ENCODE measurements around the gene PLXDC2.
A peak's percentile ranks its signal among the peaks of the same experiment; 100 is the strongest.

Gene PLXDC2

DNA sequence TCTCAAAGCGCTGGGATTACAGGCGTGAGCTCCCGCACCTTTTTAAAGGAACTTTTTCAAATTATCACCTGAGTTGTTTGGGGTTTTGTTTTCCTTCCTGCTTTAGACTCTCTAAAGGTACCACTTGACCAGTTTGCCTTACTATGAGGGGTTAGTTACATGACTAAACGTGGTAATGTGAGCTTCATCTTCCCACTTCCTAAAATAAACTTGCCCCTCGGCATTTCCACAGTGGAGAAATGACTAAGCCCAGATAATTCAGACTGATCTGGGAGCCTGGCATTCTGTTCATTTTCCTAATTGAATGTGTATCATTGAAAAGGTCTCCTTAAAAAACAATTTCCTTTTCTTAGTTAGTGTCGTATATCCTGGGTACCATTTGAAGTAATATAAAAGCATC lies 163.4 kb downstream of the PLXDC2 start:
- no peak overlapping the region for H2BK15ac ChIP-seq (replicated peaks; ENCODE audit: low read depth)
- no peaks in the 10 kb centered on the region for H3K27me3 ChIP-seq (ENCODE audit: insufficient read depth, low read length, poor library complexity)
- H3K79me1 ChIP-seq (ENCODE audit: low read length): peaks cover 2% of the 10 kb centered on the region
- H3K4ac ChIP-seq (ENCODE audit: low read depth, low read length): no peak overlapping the region
- H3K36me3 ChIP-seq (ENCODE audit: control insufficient read depth, insufficient read depth, low read length): no peaks in the 10 kb centered on the region
- no peak overlapping the region for H3K23ac ChIP-seq (ENCODE audit: low read length)
- H4K5ac ChIP-seq (ENCODE audit: low read length): no peak overlapping the region
- no peak overlapping the region for H2AK5ac ChIP-seq (ENCODE audit: low read length)
- WGBS (ENCODE audit: extremely low coverage, insufficient coverage, low lambda C conversion rate): no CpG with 5 or more reads among the region's 6 CpGs
- peak overlapping the region; percentile 65 for H4K8ac ChIP-seq (ENCODE audit: low read depth, low read length)
- H2BK120ac ChIP-seq (ENCODE audit: low read depth, low read length): no peak overlapping the region
- H3K4me1 ChIP-seq (ENCODE audit: control insufficient read depth, low read depth, low read length): no peaks in the 10 kb centered on the region
- H3K18ac ChIP-seq (ENCODE audit: low read length): no peak overlapping the region
- no peak overlapping the region for H2BK5ac ChIP-seq (ENCODE audit: low read length)
- H3K79me2 ChIP-seq (ENCODE audit: control insufficient read depth, insufficient read depth, low read length): peaks cover 5% of the 10 kb centered on the region
- H3K9ac ChIP-seq (ENCODE audit: low read length): no peak overlapping the region
- no peak overlapping the region for H3K27ac ChIP-seq (ENCODE audit: low read depth, low read length)
- H3K56ac ChIP-seq (ENCODE audit: low read length): no peak overlapping the region
- no peak overlapping the region for H3K4me2 ChIP-seq (ENCODE audit: low read length)
- H3K4me3 ChIP-seq (ENCODE audit: low read length): no peak overlapping the region
- no peak for DNase-seq

DNA sequence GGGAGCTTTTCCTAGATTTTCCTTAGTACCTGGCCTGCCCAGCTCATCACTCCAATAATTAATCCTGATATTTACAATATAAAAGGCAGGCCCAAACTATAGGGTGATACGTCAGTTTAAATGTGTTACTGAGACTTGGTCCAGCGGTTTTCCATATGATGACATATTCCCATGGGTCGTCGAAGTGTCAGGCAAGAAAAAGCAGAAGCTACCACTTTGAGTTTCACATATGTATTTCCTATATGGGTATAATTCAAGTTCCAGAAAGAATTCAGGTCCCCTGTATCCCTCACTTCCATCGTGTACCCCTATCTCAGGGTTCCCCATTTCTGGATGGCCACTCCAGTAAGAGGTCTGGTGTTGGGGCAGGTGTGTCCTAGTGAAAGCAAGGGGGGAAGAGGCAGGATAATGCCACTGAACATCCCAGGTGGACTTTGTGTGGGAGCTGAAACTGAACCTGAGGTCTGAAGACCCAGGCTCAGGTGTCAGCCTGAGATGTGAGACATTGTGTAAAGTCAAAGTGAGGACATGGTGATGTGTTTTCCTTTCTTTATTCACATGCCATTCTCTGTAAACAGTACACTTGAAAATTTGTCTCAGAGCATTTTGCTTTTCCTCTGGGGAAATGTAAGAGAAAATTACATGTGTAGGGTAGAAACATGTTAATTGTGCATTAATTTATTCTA lies 167.8 kb downstream of the PLXDC2 start:
- Histone ChIP-seq H2BK5ac (ENCODE audit: low read length) (no peak overlapping the region), H3K4me3 (ENCODE audit: low read length) (no peak overlapping the region), H3K27me3 (ENCODE audit: insufficient read depth, low read length, poor library complexity) (no peaks in the 10 kb centered on the region), H4K8ac (ENCODE audit: low read depth, low read length) (no peak overlapping the region), H3K56ac (ENCODE audit: low read length) (no peak overlapping the region), H3K36me3 (ENCODE audit: control insufficient read depth, insufficient read depth, low read length) (no peaks in the 10 kb centered on the region), H2AK5ac (ENCODE audit: low read length) (peak overlapping the region; percentile 47), H2BK120ac (ENCODE audit: low read depth, low read length) (no peak overlapping the region), H3K18ac (ENCODE audit: low read length) (no peak overlapping the region), H3K4me2 (ENCODE audit: low read length) (no peak overlapping the region), H3K79me1 (ENCODE audit: low read length) (peaks cover 2% of the 10 kb centered on the region), H4K5ac (ENCODE audit: low read length) (no peak overlapping the region), H3K4ac (ENCODE audit: low read depth, low read length) (no peak overlapping the region), H3K79me2 (ENCODE audit: control insufficient read depth, insufficient read depth, low read length) (peaks cover 5% of the 10 kb centered on the region), H3K27ac (ENCODE audit: low read depth, low read length) (no peak overlapping the region), H2BK15ac (replicated peaks; ENCODE audit: low read depth) (no peak overlapping the region), H3K23ac (ENCODE audit: low read length) (no peak overlapping the region), H3K4me1 (ENCODE audit: control insufficient read depth, low read depth, low read length) (peaks cover 5% of the 10 kb centered on the region), H3K9ac (ENCODE audit: low read length) (no peak overlapping the region)
- DNase-seq: no peak
- WGBS (ENCODE audit: extremely low coverage, insufficient coverage, low lambda C conversion rate): no CpG with 5 or more reads among the region's 5 CpGs

GRCh38 chr10:19985745-19986144 lies 169.5 kb downstream of the PLXDC2 start:
- Histone ChIP-seq H3K79me2 (ENCODE audit: control insufficient read depth, insufficient read depth, low read length) (peaks cover 2% of the 10 kb centered on the region), H3K9ac (ENCODE audit: low read length) (no peak overlapping the region), H2BK5ac (ENCODE audit: low read length) (no peak overlapping the region), H3K36me3 (ENCODE audit: control insufficient read depth, insufficient read depth, low read length) (no peaks in the 10 kb centered on the region), H3K4me2 (ENCODE audit: low read length) (no peak overlapping the region), H3K4me3 (ENCODE audit: low read length) (no peak overlapping the region), H3K27ac (ENCODE audit: low read depth, low read length) (no peak overlapping the region), H3K23ac (ENCODE audit: low read length) (no peak overlapping the region), H3K4ac (ENCODE audit: low read depth, low read length) (no peak overlapping the region), H2AK5ac (ENCODE audit: low read length) (no peak overlapping the region), H3K18ac (ENCODE audit: low read length) (no peak overlapping the region), H3K4me1 (ENCODE audit: control insufficient read depth, low read depth, low read length) (peaks cover 5% of the 10 kb centered on the region), H3K79me1 (ENCODE audit: low read length) (peaks cover 2% of the 10 kb centered on the region), H4K8ac (ENCODE audit: low read depth, low read length) (no peak overlapping the region), H4K5ac (ENCODE audit: low read length) (no peak overlapping the region), H3K27me3 (ENCODE audit: insufficient read depth, low read length, poor library complexity) (no peaks in the 10 kb centered on the region), H3K56ac (ENCODE audit: low read length) (no peak overlapping the region), H2BK15ac (replicated peaks; ENCODE audit: low read depth) (no peak overlapping the region), H2BK120ac (ENCODE audit: low read depth, low read length) (no peak overlapping the region)
- peak; percentile 57 for DNase-seq
- no CpG with 5 or more reads among the region's 3 CpGs for WGBS (ENCODE audit: extremely low coverage, insufficient coverage, low lambda C conversion rate)

- no peak overlapping the region for H3K4me2 ChIP-seq (ENCODE audit: low read length)
- H3K23ac ChIP-seq (ENCODE audit: low read length): no peak overlapping the region
- DNase-seq: no peak
- no peak overlapping the region for H3K27ac ChIP-seq (ENCODE audit: low read depth, low read length)
- H4K8ac ChIP-seq (ENCODE audit: low read depth, low read length): no peak overlapping the region
- H3K4me1 ChIP-seq (ENCODE audit: control insufficient read depth, low read depth, low read length): peaks cover 5% of the 10 kb centered on the region
- no peaks in the 10 kb centered on the region for H3K36me3 ChIP-seq (ENCODE audit: control insufficient read depth, insufficient read depth, low read length)
- H3K9ac ChIP-seq (ENCODE audit: low read length): no peak overlapping the region
- H3K18ac ChIP-seq (ENCODE audit: low read length): no peak overlapping the region
- H2BK5ac ChIP-seq (ENCODE audit: low read length): no peak overlapping the region
- peaks cover 2% of the 10 kb centered on the region for H3K79me1 ChIP-seq (ENCODE audit: low read length)
- no peak overlapping the region for H4K5ac ChIP-seq (ENCODE audit: low read length)
- H3K56ac ChIP-seq (ENCODE audit: low read length): no peak overlapping the region
- WGBS (ENCODE audit: extremely low coverage, insufficient coverage, low lambda C conversion rate): no CpG with 5 or more reads among the region's 2 CpGs
- H2AK5ac ChIP-seq (ENCODE audit: low read length): no peak overlapping the region
- H2BK15ac ChIP-seq (replicated peaks; ENCODE audit: low read depth): peak overlapping the region; percentile 57
- H3K79me2 ChIP-seq (ENCODE audit: control insufficient read depth, insufficient read depth, low read length): peaks cover 2% of the 10 kb centered on the region
- H3K4me3 ChIP-seq (ENCODE audit: low read length): no peak overlapping the region
- no peaks in the 10 kb centered on the region for H3K27me3 ChIP-seq (ENCODE audit: insufficient read depth, low read length, poor library complexity)
- H3K4ac ChIP-seq (ENCODE audit: low read depth, low read length): no peak overlapping the region
- no peak overlapping the region for H2BK120ac ChIP-seq (ENCODE audit: low read depth, low read length)
Measured at GRCh38 chr10:19986591-19986990, 170.4 kb downstream of the PLXDC2 start.

GRCh38 chr10:19987931-19988330 lies 171.7 kb downstream of the PLXDC2 start:
- H3K4me2 ChIP-seq (ENCODE audit: low read length): no peak overlapping the region
- H2BK120ac ChIP-seq (ENCODE audit: low read depth, low read length): no peak overlapping the region
- H3K9ac ChIP-seq (ENCODE audit: low read length): no peak overlapping the region
- H4K8ac ChIP-seq (ENCODE audit: low read depth, low read length): no peak overlapping the region
- no peak overlapping the region for H3K56ac ChIP-seq (ENCODE audit: low read length)
- no peak overlapping the region for H2AK5ac ChIP-seq (ENCODE audit: low read length)
- H3K79me1 ChIP-seq (ENCODE audit: low read length): peaks cover 2% of the 10 kb centered on the region
- no peak overlapping the region for H2BK5ac ChIP-seq (ENCODE audit: low read length)
- no peak for DNase-seq
- peaks cover 5% of the 10 kb centered on the region for H3K4me1 ChIP-seq (ENCODE audit: control insufficient read depth, low read depth, low read length)
- no peak overlapping the region for H3K4me3 ChIP-seq (ENCODE audit: low read length)
- H3K79me2 ChIP-seq (ENCODE audit: control insufficient read depth, insufficient read depth, low read length): peaks cover 2% of the 10 kb centered on the region
- H3K18ac ChIP-seq (ENCODE audit: low read length): no peak overlapping the region
- H3K23ac ChIP-seq (ENCODE audit: low read length): no peak overlapping the region
- H2BK15ac ChIP-seq (replicated peaks; ENCODE audit: low read depth): no peak overlapping the region
- no peak overlapping the region for H3K4ac ChIP-seq (ENCODE audit: low read depth, low read length)
- no peak overlapping the region for H4K5ac ChIP-seq (ENCODE audit: low read length)
- WGBS (ENCODE audit: extremely low coverage, insufficient coverage, low lambda C conversion rate): no CpG with 5 or more reads among the region's 1 CpG
- H3K36me3 ChIP-seq (ENCODE audit: control insufficient read depth, insufficient read depth, low read length): no peaks in the 10 kb centered on the region
- H3K27ac ChIP-seq (ENCODE audit: low read depth, low read length): no peak overlapping the region
- no peaks in the 10 kb centered on the region for H3K27me3 ChIP-seq (ENCODE audit: insufficient read depth, low read length, poor library complexity)

Measured in mesendoderm (in vitro differentiated cells).